Measurements from ENCODE around the gene SCN2B. TPM values are rescaled to one million over a fixed set of nuclear protein-coding genes. Genes with fewer than 3 reads are reported as not detected.

SCN2B gene
- total RNA-seq (not detected), polyA plus RNA-seq (not detected), total RNA-seq (0 to 0.17 (median 0.08) reads per million in 6 experiments)

- Mint-ChIP-seq H3K4me3 (no peak within 1 kb of the TSS), H3K27ac (peak within 1 kb of the TSS in 1 of 10 donors; percentile 2), H3K9me3 (no peaks in the 10 kb centered on the region), H3K27me3 (peaks cover 0 to 19% (median 4%) of the 10 kb centered on the region in 5 donors), H3K36me3 (no peaks in the 10 kb centered on the region), H3K4me1 (peaks cover 2 to 7% (median 4%) of the 10 kb centered on the region in 4 donors)
- POLR2A ChIA-PET = interaction anchor here (0.5 kb wide), 1 partner anchor 687 kb away, joined by 5 read pairs; no protein-coding TSS in a partner anchor
- DNase-seq = no peak
- no peak for ATAC-seq
These were observed at the start of gene SCN2B for GRCh38 chr11:118175993-118176777. SCN2B (minus strand) TSS chr11:118176639; CDS start chr11:118176431, 208 bp downstream.

GRCh38 chr11:118224511-118225188 is 48.2 kb upstream of the SCN2B start, which contains the start of gene JAML:
JAML (minus strand) TSS chr11:118225011; CDS start chr11:118214866, 10,145 bp downstream.
- peak; percentile 83 to 84 for ATAC-seq
- H3K36me3 Mint-ChIP-seq = peaks cover 0 to 7% (median 1%) of the 10 kb centered on the region in 3 donors
- peak within 1 kb of the TSS in 8 of 10 donors; percentile 87 to 95 (median 93) for H3K27ac Mint-ChIP-seq
- peak within 1 kb of the TSS in 9 of 10 donors; percentile 83 to 98 (median 93) for H3K4me3 Mint-ChIP-seq
- peak; percentile 42 to 89 (median 74) for DNase-seq
- POLR2A ChIA-PET = interaction anchor here (1.0 to 4.6 kb wide), 26 partner anchors 11 to 689 kb away, joined by 3 to 60 read pairs (median 6); partner anchors contain the start of genes CD3D, CD3E, CD3G and MPZL2
- H3K27me3 Mint-ChIP-seq = no peaks in the 10 kb centered on the region
- H3K9me3 Mint-ChIP-seq = peaks cover 0 to 1% (median 0%) of the 10 kb centered on the region in 9 donors
- peaks cover 37 to 47% (median 45%) of the 10 kb centered on the region in 4 donors for H3K4me1 Mint-ChIP-seq

- H3K36me3 Mint-ChIP-seq = peaks cover 0 to 9% (median 1%) of the 10 kb centered on the region in 3 donors
These were observed 47.6 kb upstream of the SCN2B start for GRCh38 chr11:118223992-118224391.

GRCh38 chr11:118223570-118223969 is 47.1 kb upstream of the SCN2B start:
- Mint-ChIP-seq H3K4me3 (peak overlapping the region in 9 of 10 donors; percentile 83 to 98 (median 93)), H3K36me3 (peaks cover 0 to 12% (median 1%) of the 10 kb centered on the region in 3 donors), H3K27ac (peak overlapping the region in 8 of 10 donors; percentile 87 to 95 (median 93)), H3K27me3 (no peaks in the 10 kb centered on the region), H3K4me1 (peaks cover 48 to 56% (median 53%) of the 10 kb centered on the region in 4 donors), H3K9me3 (no peaks in the 10 kb centered on the region)
- DNase-seq (peak in 1 of 10 donors; percentile 36), ATAC-seq (no peak)
- POLR2A ChIA-PET = interaction anchor here (0.6 to 4.6 kb wide), 14 partner anchors 10 to 176 kb away, joined by 3 to 60 read pairs (median 10); partner anchors contain the start of genes CD3D, CD3E, CD3G and MPZL3

More at GRCh38 chr11:118223992-118224391, 47.6 kb upstream of the SCN2B start:
- Mint-ChIP-seq H3K4me3 (peak overlapping the region in 9 of 10 donors; percentile 83 to 98 (median 93)), H3K4me1 (peaks cover 44 to 52% (median 50%) of the 10 kb centered on the region in 4 donors), H3K27ac (peak overlapping the region in 8 of 10 donors; percentile 87 to 95 (median 93)), H3K9me3 (no peaks in the 10 kb centered on the region), H3K27me3 (no peaks in the 10 kb centered on the region)
- peak; percentile 27 to 34 for ATAC-seq
- peak in 3 of 10 donors; percentile 25 to 42 (median 40) for DNase-seq
- POLR2A ChIA-PET = interaction anchor here (0.6 to 4.6 kb wide), 26 partner anchors 10 to 689 kb away, joined by 3 to 60 read pairs (median 6); partner anchors contain the start of genes CD3D, CD3E, CD3G and MPZL3

- peaks cover 0 to 12% (median 1%) of the 10 kb centered on the region in 3 donors for H3K36me3 Mint-ChIP-seq
- POLR2A ChIA-PET = interaction anchor here (1.5 to 4.6 kb wide), 5 partner anchors 13 to 29 kb away, joined by 4 to 34 read pairs (median 10); partner anchors contain the start of gene MPZL3
- peak overlapping the region in 8 of 10 donors; percentile 87 to 96 (median 94) for H3K27ac Mint-ChIP-seq
- DNase-seq (no peak), ATAC-seq (no peak)
- no peaks in the 10 kb centered on the region for H3K9me3 Mint-ChIP-seq
- H3K27me3 Mint-ChIP-seq = no peaks in the 10 kb centered on the region
- peak overlapping the region in 9 of 10 donors; percentile 83 to 95 (median 87) for H3K4me3 Mint-ChIP-seq
- H3K4me1 Mint-ChIP-seq = peaks cover 54 to 67% (median 63%) of the 10 kb centered on the region in 4 donors
These were observed 46.0 kb upstream of the SCN2B start for GRCh38 chr11:118222437-118222836.

- peak overlapping the region in 9 of 10 donors; percentile 61 to 95 (median 84) for H3K4me3 Mint-ChIP-seq
- H3K4me1 Mint-ChIP-seq = peaks cover 58 to 77% (median 73%) of the 10 kb centered on the region in 4 donors
- no peaks in the 10 kb centered on the region for H3K27me3 Mint-ChIP-seq
- DNase-seq (no peak), ATAC-seq (no peak)
- POLR2A ChIA-PET = interaction anchor here (0.6 to 3.0 kb wide), 13 partner anchors 8 to 215 kb away, joined by 3 to 17 read pairs (median 4); partner anchors contain the start of genes KMT2A and UBE4A
- peaks cover 0 to 12% (median 1%) of the 10 kb centered on the region in 3 donors for H3K36me3 Mint-ChIP-seq
- H3K9me3 Mint-ChIP-seq = no peaks in the 10 kb centered on the region
- H3K27ac Mint-ChIP-seq = peak overlapping the region in 8 of 10 donors; percentile 87 to 96 (median 94)
These were observed 45.0 kb upstream of the SCN2B start for GRCh38 chr11:118221419-118221818.

GRCh38 chr11:118219732-118220131 is 43.3 kb upstream of the SCN2B start:
- Mint-ChIP-seq H3K4me3 (peak overlapping the region in 9 of 10 donors; percentile 61 to 95 (median 84)), H3K4me1 (peaks cover 60 to 94% (median 84%) of the 10 kb centered on the region in 4 donors), H3K27me3 (no peaks in the 10 kb centered on the region), H3K36me3 (peaks cover 0 to 12% (median 1%) of the 10 kb centered on the region in 3 donors), H3K9me3 (no peaks in the 10 kb centered on the region), H3K27ac (peak overlapping the region in 8 of 10 donors; percentile 87 to 96 (median 94))
- DNase-seq (no peak), ATAC-seq (no peak)
- POLR2A ChIA-PET = interaction anchor here (0.6 to 2.6 kb wide), 6 partner anchors 8 to 526 kb away, joined by 3 to 9 read pairs (median 4); no protein-coding TSS in a partner anchor

- Mint-ChIP-seq H3K4me3 (peak overlapping the region in 9 of 10 donors; percentile 61 to 95 (median 84)), H3K27me3 (no peaks in the 10 kb centered on the region), H3K27ac (peak overlapping the region in 8 of 10 donors; percentile 87 to 96 (median 94)), H3K9me3 (no peaks in the 10 kb centered on the region), H3K36me3 (peaks cover 0 to 12% (median 1%) of the 10 kb centered on the region in 3 donors), H3K4me1 (peaks cover 63 to 99% (median 88%) of the 10 kb centered on the region in 4 donors)
- DNase-seq (no peak), ATAC-seq (no peak)
- POLR2A ChIA-PET = interaction anchor here (0.6 to 2.6 kb wide), 6 partner anchors 17 to 526 kb away, joined by 3 to 9 read pairs (median 4); partner anchors contain the start of gene MPZL3
These were observed 42.8 kb upstream of the SCN2B start for GRCh38 chr11:118219244-118219643.

- POLR2A ChIA-PET = interaction anchor here (1.1 to 3.4 kb wide), 6 partner anchors 15 to 125 kb away, joined by 3 to 14 read pairs (median 6); partner anchors contain the start of genes CD3D and MPZL2
- H3K4me1 Mint-ChIP-seq = peaks cover 69 to 100% (median 98%) of the 10 kb centered on the region in 4 donors
- H3K27ac Mint-ChIP-seq = peak overlapping the region in 8 of 10 donors; percentile 87 to 96 (median 94)
- ATAC-seq = peak; percentile 43 to 57
- H3K36me3 Mint-ChIP-seq = peaks cover 5 to 29% (median 7%) of the 10 kb centered on the region in 3 donors
- H3K4me3 Mint-ChIP-seq = peak overlapping the region in 9 of 10 donors; percentile 74 to 90 (median 86)
- no peaks in the 10 kb centered on the region for H3K27me3 Mint-ChIP-seq
- no peak for DNase-seq
- H3K9me3 Mint-ChIP-seq = no peaks in the 10 kb centered on the region
These were observed 41.1 kb upstream of the SCN2B start for GRCh38 chr11:118217575-118217974.

- peaks cover 5 to 36% (median 12%) of the 10 kb centered on the region in 3 donors for H3K36me3 Mint-ChIP-seq
- peak overlapping the region in 9 of 10 donors; percentile 74 to 90 (median 86) for H3K4me3 Mint-ChIP-seq
- peak overlapping the region in 8 of 10 donors; percentile 87 to 96 (median 94) for H3K27ac Mint-ChIP-seq
- no peaks in the 10 kb centered on the region for H3K9me3 Mint-ChIP-seq
- peak in 1 of 10 donors; percentile 21 for DNase-seq
- ATAC-seq = peak; percentile 52 to 57
- POLR2A ChIA-PET = interaction anchor here (0.8 to 6.4 kb wide), 10 partner anchors 9 to 142 kb away, joined by 3 to 60 read pairs (median 7); partner anchors contain the start of genes CD3D, JAML, MPZL3 and UBE4A
- peaks cover 72 to 100% (median 98%) of the 10 kb centered on the region in 4 donors for H3K4me1 Mint-ChIP-seq
- no peaks in the 10 kb centered on the region for H3K27me3 Mint-ChIP-seq
These were observed 40.4 kb upstream of the SCN2B start for GRCh38 chr11:118216621-118217481.

Measured in naive thymus-derived CD8-positive, alpha-beta T cell (primary cell).